HG02885 (cell line): ENCODE data around the gene LEO1.

Source experiments
- ATAC-seq: cut with Tn5 transposase; IDR thresholded peaks from one replicate; pipeline ENCODE4 v1.9.1; 2021; ENCODE audit warnings: mild to moderate bottlenecking; ENCODE audit not compliant: unreplicated experiment, poor library complexity

The LEO1 gene

DNA sequence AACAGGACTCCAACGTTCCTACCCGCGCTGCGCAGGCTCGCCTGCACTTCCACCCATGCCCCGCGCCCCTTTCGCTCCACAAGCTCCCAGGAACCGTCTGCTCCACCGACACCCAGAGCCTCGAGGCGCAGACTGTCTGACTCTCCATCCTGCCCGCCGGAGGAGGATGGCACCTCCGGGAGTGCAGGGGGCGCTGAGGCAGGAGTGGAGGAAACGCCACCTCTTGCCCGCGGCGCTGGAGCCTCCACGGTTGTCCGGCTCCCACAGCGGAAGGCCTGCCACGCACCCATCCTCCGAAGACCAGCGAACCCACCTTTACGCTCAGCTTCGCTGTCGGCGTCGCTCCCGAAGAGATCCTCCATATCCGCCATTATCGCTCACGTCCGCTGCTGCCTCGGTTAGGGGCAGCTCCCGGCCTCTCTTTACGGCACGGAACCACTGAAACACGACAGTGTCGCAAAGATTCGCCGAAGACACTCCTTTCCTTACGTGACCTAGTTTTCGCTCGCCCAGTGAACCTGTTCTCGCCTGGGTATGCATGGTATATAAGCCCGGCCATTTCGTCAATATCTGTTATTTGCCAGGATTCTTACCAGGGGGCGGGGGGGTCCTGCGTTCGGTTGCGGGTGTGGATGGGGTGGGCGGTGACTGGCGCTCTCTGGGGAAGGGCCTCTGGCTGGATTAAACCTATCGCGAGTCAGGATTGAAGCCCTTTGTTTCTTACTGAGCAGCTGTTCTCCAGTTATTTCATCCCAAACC lies at the start of gene LEO1:
Gene LEO1, minus strand, starts transcription at position 404 of the 759 bp plus-strand sequence. Its CDS starts 33 bp downstream, at position 371.
- peak; percentile 88 for ATAC-seq

DNA sequence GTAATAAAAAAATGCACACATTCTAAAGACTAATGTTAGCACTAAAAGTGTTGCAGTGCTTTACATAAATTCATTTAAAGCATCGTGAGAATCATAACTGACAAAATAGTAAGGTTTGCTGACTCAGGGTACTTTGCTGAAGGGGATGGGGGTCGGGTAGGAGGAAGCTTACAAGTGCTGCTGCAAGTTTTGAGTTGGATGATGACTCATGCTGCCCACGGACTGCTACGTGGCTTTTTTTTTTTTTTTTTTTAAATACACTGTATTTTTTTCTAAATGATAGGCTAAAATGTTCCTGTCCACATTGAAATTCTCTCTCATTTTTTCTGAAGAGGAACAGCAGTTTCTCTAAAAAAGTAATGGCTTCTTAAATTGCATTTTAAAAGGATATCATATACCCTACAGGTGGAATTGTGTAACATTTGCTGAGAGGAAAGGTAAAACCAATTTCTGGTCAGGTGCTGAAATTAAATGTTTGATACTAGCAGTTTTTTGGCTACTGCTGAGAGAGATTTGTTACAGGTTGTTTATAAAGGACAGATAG lies 49.6 kb upstream of the LEO1 start:
- ATAC-seq, result no peak

DNA sequence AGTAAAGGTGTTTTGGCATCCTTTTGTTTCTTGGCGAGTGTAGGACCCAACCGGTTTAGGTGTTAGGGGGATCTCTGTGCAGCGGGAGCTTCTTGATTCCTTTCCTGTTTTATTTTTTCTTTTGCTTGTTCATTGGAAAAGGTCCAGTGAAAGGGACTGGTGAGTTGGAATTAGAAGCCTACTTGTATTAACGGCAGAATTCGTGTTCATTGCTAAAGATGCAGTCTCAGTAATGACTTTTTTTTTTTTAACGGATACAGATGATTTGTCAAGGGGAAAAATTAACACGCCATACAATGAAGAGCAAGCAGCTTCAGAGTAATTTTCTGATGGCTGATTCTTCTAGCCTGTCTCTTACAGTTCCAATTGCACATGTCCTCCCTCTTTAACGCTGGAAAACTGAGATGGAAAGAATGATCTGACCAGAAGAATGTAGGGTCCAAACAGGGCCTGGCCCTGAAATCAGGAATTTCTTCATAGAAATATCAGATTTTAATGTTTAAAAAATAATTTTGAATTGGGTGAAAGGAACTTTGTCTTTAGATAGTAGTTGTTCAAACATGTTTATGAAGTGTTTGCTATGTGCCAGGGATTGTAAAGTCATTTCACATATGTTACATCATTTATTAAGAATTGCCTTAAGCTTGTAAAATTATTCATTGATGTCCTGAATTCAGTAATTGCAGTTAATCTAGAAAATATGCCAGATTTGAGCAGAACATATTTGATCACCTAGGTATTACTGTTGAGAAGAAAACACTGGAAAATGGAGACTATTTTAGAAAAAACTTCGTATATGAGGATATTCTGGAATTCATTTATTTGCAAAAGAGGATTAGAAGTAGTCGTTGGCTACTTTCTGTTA lies 48.9 kb upstream of the LEO1 start:
- ATAC-seq, result no peak

DNA sequence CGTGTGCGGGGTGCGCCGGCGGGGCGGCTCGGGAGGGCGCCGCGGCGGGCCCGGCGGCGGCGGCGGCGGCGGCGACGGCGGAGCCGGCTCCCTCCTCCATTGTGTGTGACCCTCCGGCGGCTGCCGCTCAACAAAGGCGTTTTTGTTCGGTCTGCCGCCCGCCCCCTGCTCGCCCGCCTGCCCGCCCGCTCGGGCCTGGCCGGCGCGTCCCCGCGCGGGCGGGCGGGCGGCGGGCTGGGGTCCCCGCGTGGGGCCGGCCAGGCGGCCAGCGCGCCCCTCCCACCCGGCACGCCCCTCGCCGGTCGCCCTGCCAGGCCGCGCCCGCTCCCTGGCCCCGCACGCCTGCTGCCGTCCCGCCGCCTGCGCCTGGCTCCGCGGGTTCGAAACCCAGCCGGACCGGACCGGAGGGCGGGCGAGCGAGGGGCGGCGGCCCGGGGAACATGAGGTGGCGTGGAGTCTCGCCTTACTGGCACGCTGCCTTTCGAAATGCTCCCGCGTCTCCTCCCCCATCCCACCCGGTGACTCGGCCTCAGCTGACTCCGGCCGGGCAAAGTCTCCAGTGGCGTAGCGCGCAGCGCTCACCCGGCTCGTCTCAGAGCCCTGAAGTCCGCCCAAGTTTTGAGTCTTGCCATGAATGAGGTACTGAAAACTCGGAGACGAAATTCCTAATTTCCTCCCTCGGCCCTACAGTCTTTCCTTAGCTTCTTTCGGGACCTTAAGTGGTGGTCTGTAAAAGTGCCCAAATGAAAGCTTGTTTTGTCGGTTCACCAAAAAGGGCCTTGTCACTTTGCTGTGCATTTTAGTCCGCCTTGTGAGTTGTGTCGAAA lies 48.0 kb upstream of the LEO1 start:
- peak; percentile 58 for ATAC-seq

DNA sequence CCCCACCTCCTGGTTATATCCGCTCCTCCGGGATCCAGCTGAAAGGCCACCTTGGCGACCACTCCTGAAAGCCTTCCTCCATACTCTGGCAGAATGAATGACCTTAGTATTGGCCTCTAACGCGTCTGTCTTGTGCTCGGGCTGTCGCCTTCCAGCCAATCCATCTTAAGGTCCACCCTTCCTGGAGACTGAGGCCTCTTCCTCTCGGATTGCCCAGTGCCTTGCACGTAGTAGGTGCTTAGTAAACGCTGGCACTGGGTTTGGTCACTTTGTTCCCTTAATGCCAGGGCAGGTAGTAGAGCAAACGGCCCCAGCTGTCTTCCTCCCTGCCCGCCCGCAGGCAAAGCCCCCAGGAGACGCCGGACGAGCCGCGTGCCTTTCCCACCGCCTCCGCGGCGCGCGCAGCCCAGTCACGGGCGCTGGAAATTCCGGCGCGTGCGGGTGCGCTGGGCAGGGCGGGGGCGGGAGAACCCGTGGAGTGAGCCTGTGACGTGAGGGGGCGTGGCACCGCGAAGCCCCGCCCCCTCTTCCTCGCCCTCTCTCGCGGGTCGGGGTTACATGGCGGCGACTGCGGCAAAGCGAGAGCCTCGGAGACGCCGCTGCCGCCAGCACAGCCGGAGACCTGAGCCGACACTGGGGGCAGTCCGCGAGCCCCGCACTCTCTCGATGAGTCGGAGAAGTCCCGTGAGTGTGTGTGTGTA lies 47.3 kb upstream of the LEO1 start, which contains the start of gene MAPK6:
Gene MAPK6, plus strand, starts transcription at position 527 of the 701 bp plus-strand sequence. CDS start 27,242 bp downstream, outside the sequence.
- ATAC-seq, result peak; percentile 73

DNA sequence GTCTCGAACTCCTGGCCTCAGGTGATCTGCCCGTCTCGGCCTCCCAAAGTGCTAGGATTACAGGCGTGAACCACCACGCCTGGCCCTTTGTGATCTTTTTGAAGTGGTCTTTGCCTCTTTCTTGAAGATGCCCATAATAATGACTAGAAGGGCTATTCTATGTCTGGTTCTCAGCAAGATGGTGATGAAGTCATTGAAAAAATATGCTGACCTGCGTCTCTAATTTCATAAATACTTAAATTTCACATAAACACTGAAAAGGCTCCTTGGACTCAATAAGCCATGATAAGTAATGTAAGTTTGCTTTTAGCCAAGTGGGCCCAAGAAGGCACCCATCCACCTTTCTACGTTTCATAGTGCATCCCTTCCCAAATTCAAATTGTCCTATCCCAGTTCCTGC lies 46.7 kb upstream of the LEO1 start:
- no peak for ATAC-seq

DNA sequence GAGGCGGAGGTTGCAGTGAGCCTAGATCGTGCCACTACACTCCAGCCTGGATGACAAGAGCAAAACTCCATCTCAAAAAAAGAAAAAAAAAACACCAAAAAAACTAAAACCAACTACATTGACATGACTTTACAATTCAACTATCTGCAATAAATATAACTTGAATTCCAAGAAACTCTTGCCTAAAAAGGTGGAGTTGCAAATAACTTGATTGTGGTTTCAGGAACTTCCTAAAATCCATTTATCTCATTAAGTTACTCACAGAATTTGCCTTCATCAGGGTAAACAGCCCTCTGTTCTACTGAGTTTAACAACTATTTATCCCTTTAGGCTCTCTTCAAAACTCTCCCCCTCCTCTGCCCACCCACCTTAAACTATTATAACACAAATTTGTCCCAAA lies 44.7 kb upstream of the LEO1 start:
- no peak for ATAC-seq

DNA sequence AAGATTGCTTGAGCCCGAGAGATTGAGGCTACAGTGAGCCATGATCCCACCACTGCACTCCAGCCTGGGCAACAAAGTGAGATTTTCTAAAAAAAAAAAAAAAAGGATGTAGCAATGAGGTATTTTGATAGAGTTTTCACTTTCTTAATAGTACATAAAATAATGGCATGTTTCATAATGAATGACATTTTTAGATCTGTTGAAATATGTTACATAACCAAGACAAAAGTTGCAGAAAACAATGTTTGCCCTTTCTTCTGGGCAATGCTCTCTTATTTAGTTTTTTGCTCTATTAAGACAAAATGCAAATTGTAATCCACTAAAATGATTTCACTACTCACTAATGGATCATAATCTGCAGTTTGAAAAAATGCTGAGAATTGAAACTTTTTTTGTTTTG lies 43.0 kb upstream of the LEO1 start:
- ATAC-seq, result no peak

DNA sequence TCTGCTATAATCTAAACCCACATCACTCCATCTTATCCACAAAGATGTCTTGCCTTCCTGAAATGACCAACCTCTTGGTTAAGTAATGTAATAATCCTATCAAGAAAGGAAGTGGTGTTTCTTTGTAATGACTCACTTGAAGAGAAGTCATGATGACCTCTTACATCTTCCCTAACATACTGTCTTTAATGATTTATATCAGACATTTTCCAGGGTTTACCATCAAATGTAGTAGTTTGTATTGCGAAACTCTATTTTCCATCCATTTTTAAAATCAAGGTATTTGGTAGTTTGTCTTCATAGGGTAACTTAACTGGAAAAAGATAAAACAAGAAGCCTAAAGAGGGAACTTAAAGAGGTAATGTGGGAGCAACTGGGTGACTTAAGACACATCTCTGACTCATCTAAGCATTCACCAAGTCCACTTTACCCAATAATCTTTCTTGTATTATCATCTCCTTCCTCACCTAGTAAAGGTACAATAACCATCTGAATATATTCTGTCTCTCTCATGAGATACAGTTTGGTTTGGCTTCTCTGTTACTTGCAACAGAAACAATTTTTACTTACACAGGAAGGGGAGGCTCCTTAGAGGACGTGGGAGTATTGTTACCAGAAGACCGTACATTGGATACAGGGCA lies 41.7 kb upstream of the LEO1 start:
- ATAC-seq, result peak; percentile 46

DNA sequence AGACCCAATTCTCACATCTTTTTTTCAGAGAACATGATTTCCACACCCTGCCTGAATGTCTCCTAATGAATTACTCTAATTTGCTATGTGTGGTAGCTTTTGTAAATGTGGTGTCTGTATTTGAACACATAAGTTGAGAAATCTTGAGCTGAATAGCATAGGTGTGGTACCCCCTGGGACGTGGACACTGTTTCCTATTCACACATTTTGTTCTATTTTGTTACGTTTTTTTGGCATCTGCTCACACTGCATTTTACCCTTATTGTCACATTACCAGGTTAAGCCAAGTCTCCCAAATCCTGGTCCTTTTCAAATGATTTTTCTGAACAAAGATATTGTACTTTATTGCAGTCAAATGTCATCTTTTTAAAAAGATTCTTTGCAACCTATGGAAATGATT lies 40.6 kb upstream of the LEO1 start:
- ATAC-seq, result no peak

DNA sequence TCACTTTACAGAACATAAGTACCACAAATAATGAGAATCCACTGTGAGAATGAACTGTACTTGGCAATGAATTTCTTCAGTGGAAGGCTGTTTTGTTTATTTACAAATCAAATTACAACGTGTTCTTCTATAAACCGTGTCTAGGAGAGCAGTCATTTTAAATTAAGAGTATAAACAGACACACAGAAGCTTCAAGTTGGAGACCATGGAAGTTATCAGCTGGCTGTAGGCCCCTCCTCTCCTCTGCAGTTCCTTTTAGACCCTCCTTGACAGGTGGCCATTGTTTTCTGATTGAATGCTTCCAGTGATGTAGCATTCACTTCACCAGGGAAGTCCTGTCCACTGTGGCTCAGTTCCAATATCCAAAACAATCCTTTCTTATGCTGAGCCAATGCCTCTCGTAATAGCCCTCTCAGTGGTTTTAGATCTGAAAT lies 40.1 kb upstream of the LEO1 start:
- no peak for ATAC-seq

DNA sequence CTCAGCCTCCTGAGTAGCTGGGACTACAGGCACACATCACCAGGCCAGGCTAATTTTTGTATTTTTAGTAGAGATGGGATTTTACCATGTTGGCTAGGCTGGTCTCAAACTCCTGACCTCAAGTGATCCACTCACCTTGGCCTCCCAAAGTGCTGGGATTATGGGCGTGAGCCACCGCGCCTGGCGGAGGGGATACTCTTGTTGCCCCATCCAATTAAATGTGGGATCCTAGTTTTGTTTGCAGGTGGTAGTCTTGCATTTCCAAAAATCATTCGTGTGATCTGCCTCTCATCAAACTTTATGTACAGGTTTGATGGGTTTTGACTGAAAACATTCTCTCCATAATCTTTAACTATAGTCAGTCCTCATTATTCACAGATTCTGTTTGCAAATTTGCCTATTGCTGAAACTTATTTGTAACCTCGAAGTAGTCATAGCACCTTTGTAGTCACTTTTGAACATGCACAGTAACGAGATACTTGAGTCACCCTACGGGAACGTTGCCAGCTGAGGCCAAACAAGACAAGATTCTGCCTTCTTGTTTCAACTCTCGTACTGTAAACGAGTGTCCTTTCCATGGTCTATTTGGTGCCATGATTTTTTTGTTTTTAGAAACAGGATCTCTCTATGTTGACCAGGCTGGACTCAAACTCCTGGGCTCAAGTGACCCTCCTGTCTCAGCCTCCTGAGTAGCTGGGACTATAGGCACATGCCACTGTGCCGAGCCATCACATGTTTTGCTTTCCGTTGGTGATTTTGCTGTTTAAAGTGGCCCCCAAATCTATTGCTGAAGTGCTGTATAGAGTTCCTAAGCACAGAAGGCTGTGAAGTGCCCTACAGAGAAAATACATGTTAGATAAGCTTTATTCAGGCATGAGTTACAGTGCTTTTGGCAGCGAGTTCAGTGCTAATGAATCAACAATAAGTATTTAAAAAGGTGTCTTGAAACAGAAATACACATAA lies 39.3 kb upstream of the LEO1 start:
- no peak for ATAC-seq

DNA sequence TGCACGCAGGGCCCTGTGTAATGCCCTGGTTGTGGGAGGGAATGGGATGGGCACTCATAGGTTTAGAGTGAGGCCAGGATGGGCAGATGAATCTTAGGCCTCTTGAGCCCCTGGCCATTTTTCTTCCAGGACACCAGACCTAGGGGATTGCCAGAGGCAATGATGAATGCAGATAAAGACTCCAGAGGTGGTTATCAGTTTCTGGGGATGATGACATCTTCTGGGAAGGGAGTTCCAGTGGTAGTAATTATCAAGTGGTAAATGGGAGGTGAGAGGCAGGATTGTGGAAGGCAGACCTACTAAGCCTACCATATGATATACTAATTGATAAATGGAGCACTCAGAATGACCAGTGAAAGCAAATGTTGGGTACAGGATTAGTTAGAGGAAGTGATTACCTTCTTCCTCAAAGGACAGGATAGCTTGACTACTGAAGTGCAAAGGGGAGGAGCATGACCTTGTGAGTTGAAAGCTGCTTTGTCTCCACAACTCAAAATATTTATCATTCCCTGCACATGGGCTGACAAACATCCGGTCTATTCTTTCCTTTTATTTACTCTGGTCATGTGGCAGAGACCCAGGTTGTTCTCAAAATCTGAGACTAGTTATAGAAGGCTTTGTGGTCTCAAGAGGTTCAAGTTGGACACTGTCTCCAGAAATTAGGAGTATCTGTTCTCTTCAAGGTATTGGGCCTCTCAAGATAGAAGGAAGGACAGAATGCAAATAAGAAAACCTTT lies 37.3 kb upstream of the LEO1 start:
- ATAC-seq, result no peak

DNA sequence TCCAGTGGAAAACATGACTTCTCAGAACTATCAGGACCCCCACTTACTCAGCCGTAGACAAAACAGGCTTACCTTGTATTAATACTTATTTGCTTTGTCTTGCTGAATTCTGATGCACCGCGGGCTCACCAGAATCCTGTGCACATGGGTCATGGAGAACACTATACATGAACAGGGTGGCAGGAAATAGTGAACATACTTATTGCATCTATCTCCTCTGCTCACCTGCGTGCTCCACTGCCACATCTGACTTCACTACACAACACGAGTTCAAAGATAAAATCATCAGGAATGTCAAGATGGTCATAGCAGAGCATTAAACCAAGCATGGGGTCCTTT lies 36.8 kb upstream of the LEO1 start:
- ATAC-seq, result no peak

DNA sequence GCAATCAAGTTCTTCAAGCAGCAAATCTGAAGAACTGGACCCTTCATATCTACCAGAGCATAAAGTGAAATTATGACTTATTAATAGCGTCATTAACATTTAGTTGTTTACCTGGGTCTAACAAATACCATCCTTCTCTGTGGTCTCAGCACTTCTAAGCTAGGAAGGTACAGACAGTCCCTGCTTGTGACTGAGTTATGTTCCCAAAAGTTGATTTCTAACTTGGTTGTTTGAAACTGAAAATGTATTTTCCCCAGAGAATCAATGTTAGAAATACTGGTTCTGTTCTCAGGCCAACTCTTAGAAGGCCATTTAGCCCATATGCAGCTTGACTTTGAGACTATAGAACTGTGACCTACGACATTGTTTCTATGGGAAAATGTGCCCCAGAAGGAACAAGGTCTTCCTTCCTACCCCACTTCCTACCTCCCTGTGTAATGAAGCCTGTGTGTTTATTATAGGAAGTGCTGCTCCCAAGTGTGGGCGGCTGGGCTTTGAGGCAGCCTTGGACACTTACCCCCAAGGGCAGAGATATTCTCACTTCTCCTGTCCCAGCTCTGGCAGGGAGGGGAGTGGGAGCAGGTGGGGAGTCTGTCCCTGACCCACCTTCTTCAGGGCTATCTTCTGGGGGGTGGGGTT lies 35.2 kb upstream of the LEO1 start:
- ATAC-seq, result peak; percentile 27

DNA sequence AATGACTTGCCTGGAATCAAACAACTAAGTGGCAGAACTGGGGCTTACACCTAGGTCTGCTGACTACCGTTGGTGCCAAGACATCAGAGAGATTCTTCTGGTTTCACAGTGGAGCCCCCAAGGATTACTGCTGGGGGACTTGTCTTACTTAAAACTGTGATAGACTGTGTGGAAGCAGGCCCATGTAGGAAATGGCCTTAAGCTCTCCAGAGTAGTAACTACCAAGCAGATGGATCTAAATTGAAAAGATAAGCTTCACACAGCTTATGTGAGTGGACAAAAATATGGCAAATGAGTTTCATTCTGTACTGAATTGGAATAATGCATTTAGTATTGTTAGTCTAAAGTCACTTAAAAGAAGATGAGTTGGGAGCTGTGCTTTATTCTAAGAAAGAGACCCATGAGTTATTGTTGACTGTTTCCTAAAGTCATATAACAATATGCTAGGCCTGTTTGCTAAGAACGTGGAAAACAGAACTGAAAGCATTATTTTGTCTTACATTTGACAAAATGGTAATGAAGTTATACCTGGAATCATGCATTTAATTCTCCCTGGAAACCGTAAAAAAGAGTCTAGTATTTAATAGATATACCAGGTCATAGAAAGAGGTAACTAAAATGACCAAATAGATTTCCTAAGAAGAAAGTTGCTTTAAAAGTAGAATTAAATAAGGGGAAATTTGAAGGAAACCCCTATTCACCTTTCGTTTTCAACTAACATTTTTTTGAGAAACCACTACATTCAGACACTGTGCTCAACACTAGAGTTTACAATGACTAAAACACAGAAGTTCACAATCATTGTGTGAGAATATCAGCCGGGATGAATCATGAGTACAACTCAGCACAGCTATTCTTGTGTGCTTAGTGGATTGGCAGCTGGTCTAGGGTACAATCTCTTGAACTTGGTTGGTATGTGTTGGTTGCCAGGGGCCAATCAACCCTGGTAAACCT lies 34.4 kb upstream of the LEO1 start:
- ATAC-seq, result peak; percentile 74
